H9 (cell line): Measurements from ENCODE around the gene PRCC. TPM values are rescaled to one million over a fixed set of nuclear protein-coding genes. Genes with fewer than 3 reads are reported as not detected.

Experiments
- DNase-seq: peaks from one replicate; pipeline ENCODE4 v3.0.0-alpha.2; 2017
- H2AFZ ChIP-seq: one replicate; pipeline ENCODE4 v1.6.1; 2013; ENCODE audit warnings: mild to moderate bottlenecking, low read length, control low read depth, moderate library complexity
- H2AK5ac ChIP-seq: 2 replicates; pipeline ENCODE4 v1.6.1; 2013; ENCODE audit warnings: low read length, control low read depth, mixed read lengths; ENCODE audit not compliant: insufficient read length
- H2BK120ac ChIP-seq: one replicate; pipeline ENCODE4 v1.6.1; 2013; ENCODE audit warnings: low read depth, mild to moderate bottlenecking, low read length, control low read depth, inconsistent platforms; ENCODE audit not compliant: poor library complexity, severe bottlenecking
- H2BK12ac ChIP-seq: 2 replicates; pipeline ENCODE4 v1.6.1; 2013; ENCODE audit warnings: low read length, control low read depth, mixed read lengths, low read depth; ENCODE audit not compliant: insufficient read length
- H2BK15ac ChIP-seq: 2 replicates; pipeline ENCODE4 v1.6.1; 2013; ENCODE audit warnings: low read depth, low read length, control low read depth
- H2BK20ac ChIP-seq: one replicate; pipeline ENCODE4 v1.6.1; 2013; ENCODE audit warnings: low read depth, mild to moderate bottlenecking, low read length, control low read depth, inconsistent platforms; ENCODE audit not compliant: poor library complexity, severe bottlenecking
- H2BK5ac ChIP-seq: 2 replicates; pipeline ENCODE4 v1.6.1; 2013; ENCODE audit warnings: low read length, control low read depth, mixed read lengths; ENCODE audit not compliant: insufficient read length
- H3K14ac ChIP-seq: 2 replicates; pipeline ENCODE4 v1.6.1; 2013; ENCODE audit warnings: low read length, control low read depth; ENCODE audit not compliant: insufficient read depth
- H3K18ac ChIP-seq: 2 replicates; pipeline ENCODE4 v1.6.1; 2013; ENCODE audit warnings: low read depth, mild to moderate bottlenecking, mixed read lengths, low read length, control low read depth; ENCODE audit not compliant: insufficient read length
- H3K23ac ChIP-seq: 2 replicates; pipeline ENCODE4 v1.6.1; 2013; ENCODE audit warnings: low read length, control low read depth, mixed read lengths, low read depth; ENCODE audit not compliant: insufficient read length
- H3K23me2 ChIP-seq: 2 replicates; pipeline ENCODE4 v1.6.1; 2013; ENCODE audit warnings: low read depth, mild to moderate bottlenecking, mixed read lengths, low read length, control low read depth; ENCODE audit not compliant: insufficient read length, poor library complexity, severe bottlenecking
- H3K27ac ChIP-seq: 2 replicates; pipeline ENCODE4 v1.5.1; 2013; ENCODE audit warnings: low read length, control low read depth, mixed read lengths, low read depth; ENCODE audit not compliant: insufficient read length
- H3K27me3 ChIP-seq: 2 replicates; pipeline ENCODE4 v1.6.1; 2013; ENCODE audit warnings: low read length, control low read depth, inconsistent platforms; ENCODE audit not compliant: insufficient read depth
- H3K4ac ChIP-seq: 2 replicates; pipeline ENCODE4 v1.6.1; 2013; ENCODE audit warnings: low read depth, mild to moderate bottlenecking, control low read depth, inconsistent platforms, low read length, moderate library complexity
- H3K4me1 ChIP-seq: 2 replicates; pipeline ENCODE4 v1.6.1; 2013; ENCODE audit warnings: low read length, control low read depth, inconsistent platforms; ENCODE audit not compliant: insufficient read depth
- H3K4me2 ChIP-seq: 2 replicates; pipeline ENCODE4 v1.6.1; 2013; ENCODE audit warnings: low read length, control low read depth, mixed read lengths; ENCODE audit not compliant: insufficient read length, insufficient read depth
- H3K56ac ChIP-seq: 2 replicates; pipeline ENCODE4 v1.6.1; 2013; ENCODE audit warnings: low read depth, mild to moderate bottlenecking, mixed read lengths, low read length, control low read depth; ENCODE audit not compliant: insufficient read length
- H3K79me1 ChIP-seq: 2 replicates; pipeline ENCODE4 v1.6.1; 2013; ENCODE audit warnings: low read depth, mild to moderate bottlenecking, moderate library complexity, low read length, control low read depth, inconsistent platforms; ENCODE audit not compliant: insufficient read depth, poor library complexity, severe bottlenecking
- H3K79me2 ChIP-seq: 2 replicates; pipeline ENCODE4 v1.6.1; 2013; ENCODE audit warnings: low read length, control low read depth, inconsistent platforms; ENCODE audit not compliant: insufficient read depth
- H3K9ac ChIP-seq: 2 replicates; pipeline ENCODE4 v1.6.1; 2013; ENCODE audit warnings: low read length, control low read depth, mixed read lengths; ENCODE audit not compliant: insufficient read length; ENCODE audit errors: extremely low read depth
- H3K9me3 ChIP-seq: one replicate; pipeline ENCODE4 v1.6.1; 2013; ENCODE audit warnings: low read depth, low read length, inconsistent platforms; ENCODE audit not compliant: control insufficient read depth
- H3T11ph ChIP-seq: one replicate; pipeline ENCODE4 v1.6.1; 2013; ENCODE audit warnings: mild to moderate bottlenecking, low read length, control low read depth, inconsistent platforms
- H4K20me1 ChIP-seq: one replicate; pipeline ENCODE4 v1.6.1; 2013; ENCODE audit not compliant: control insufficient read depth, insufficient read length, insufficient read depth
- H4K5ac ChIP-seq: 2 replicates; pipeline ENCODE4 v1.6.1; 2013; ENCODE audit warnings: low read depth, mild to moderate bottlenecking, mixed read lengths, low read length, control low read depth; ENCODE audit not compliant: insufficient read length
- H4K8ac ChIP-seq: replicated peaks from 2 replicates; pipeline ENCODE4 v1.6.1; 2013; ENCODE audit warnings: low read length, control low read depth, mixed read lengths, low read depth; ENCODE audit not compliant: insufficient read length
- H4K91ac ChIP-seq: 2 replicates; pipeline ENCODE4 v1.6.1; 2013; ENCODE audit warnings: low read depth, mild to moderate bottlenecking, moderate library complexity, mixed read lengths, low read length, control low read depth; ENCODE audit not compliant: insufficient read length
- H3K27ac Mint-ChIP-seq, 3 experiments: 2 replicates in 2 of 3; 3 replicates in 1 of 3; pipeline ENCODE4 v1.8.0; 2020 to 2021; ENCODE audit warnings: mixed read lengths in 3 of 3, mild to moderate bottlenecking in 1 of 3, moderate library complexity in 1 of 3
- H3K27me3 Mint-ChIP-seq: 2 replicates; pipeline ENCODE4 v1.8.0; 2021; ENCODE audit warnings: low read depth, mild to moderate bottlenecking, moderate library complexity, mixed read lengths
- H3K36me3 Mint-ChIP-seq, 3 experiments: 2 replicates in 2 of 3; 3 replicates in 1 of 3; pipeline ENCODE4 v1.8.0; 2020 to 2021; ENCODE audit warnings: low read depth in 3 of 3, mixed read lengths in 3 of 3; ENCODE audit not compliant: insufficient read depth in 1 of 3
- H3K4me1 Mint-ChIP-seq, 2 experiments: 2 replicates each; pipeline ENCODE4 v1.8.0; 2020; ENCODE audit warnings: mixed read lengths in 2 of 2
- H3K4me3 Mint-ChIP-seq, 2 experiments: 2 replicates in 1 of 2; 3 replicates in 1 of 2; pipeline ENCODE4 v1.8.0; 2020 to 2021; ENCODE audit warnings: mild to moderate bottlenecking in 2 of 2, mixed read lengths in 2 of 2, moderate library complexity in 1 of 2
- H3K9me3 Mint-ChIP-seq, 2 experiments: 2 replicates in 1 of 2; 3 replicates in 1 of 2; pipeline ENCODE4 v1.8.0; 2020; ENCODE audit warnings: mild to moderate bottlenecking in 2 of 2, mixed read lengths in 2 of 2, moderate library complexity in 1 of 2
- WGBS: extraction: QIAGEN DNeasy Blood & Tissue Kit; methylation state at CpG from one replicate; pipeline ENCODE4 v1.1.7; 2013; ENCODE audit warnings: missing lambda C conversion rate, low lambda C conversion rate, mixed read lengths; ENCODE audit not compliant: insufficient read length; ENCODE audit errors: extremely low coverage; 5-methylcytosine and 5-hydroxymethylcytosine counted together
- total RNA-seq: library from RNA; stranded (reverse); gene quantifications from 2 replicates; pipeline ENCODE4 v1.2.1, GENCODE V29; 2021
- TF ChIP-seq, protein P1 (sequence below): fragments of 200-600 bp; sonication (generic); conservative IDR thresholded peaks from 3 replicates; pipeline ENCODE4 v1.8.0; 2021; ENCODE audit warnings: antibody characterized with exemption, mild to moderate bottlenecking

The PRCC gene
- total RNA-seq, 1 experiment from 2014 or later, result 129 TPM

DNA sequence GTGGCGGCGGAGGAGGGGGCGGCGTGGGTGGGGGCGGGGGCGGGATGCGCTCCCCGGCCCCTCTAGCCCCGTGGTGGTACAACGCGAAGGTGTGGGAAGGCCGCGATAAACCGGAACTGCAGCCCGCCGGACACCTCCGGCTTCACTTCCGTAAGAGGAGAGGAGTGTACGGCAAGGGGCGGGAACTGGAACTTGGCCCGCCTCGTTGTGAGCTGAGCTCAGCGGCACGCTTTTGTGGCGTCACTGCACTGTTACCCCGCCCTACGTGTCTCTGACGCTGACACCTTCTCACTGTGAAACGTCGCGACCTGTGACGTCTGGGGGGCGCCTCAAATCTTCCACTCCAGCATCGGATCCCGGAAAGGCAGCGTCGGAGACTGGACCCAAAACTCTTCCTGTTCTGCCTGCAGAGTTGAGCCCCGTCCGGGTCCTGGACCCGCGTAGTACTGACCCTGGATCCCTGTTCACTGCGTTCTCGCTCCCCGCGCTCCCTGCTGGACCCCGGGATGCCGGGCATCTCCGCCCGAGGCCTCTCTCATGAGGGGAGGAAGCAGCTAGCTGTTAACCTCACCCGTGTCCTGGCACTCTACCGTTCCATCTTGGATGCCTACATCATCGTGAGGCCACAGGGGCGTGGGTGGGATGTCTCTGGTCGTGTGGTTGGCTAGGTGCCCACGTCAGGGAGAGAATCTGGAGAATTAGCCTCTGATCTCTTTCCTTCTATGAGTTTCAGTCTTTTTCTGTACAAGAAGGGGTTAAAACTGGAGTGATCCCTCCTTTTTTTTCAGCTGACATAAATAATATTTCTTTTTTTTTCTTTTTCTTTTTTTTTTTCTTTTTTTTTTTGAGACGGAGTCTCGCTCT, 38.5 kb upstream of the PRCC start, which contains the start of gene ISG20L2:
ISG20L2 (minus strand) TSS at position 168 of the 864 bp plus-strand sequence. CDS start 1,114 bp downstream, outside the sequence.
- Mint-ChIP-seq H3K27ac (peak within 1 kb of the TSS; percentile 93 to 99 (median 98)), H3K9me3 (no peaks in the 10 kb centered on the region), H3K4me3 (no peak within 1 kb of the TSS; a peak in 1 of 5 replicates), H3K27me3 (no peaks in the 10 kb centered on the region; the same call in 1 of the 2 replicates), H3K4me1 (peaks cover 10 to 14% of the 10 kb centered on the region in 2 experiments), H3K36me3 (peaks cover 10 to 21% (median 15%) of the 10 kb centered on the region in 3 experiments; a peak in 6 of 7 replicates)
- Histone ChIP-seq H2AFZ (no peak within 1 kb of the TSS), H3K56ac (no peak within 1 kb of the TSS), H2BK5ac (no peak within 1 kb of the TSS), H3K9me3 (no peaks in the 10 kb centered on the region), H3T11ph (no peak within 1 kb of the TSS), H3K23me2 (no peaks in the 10 kb centered on the region), H4K8ac (no peak within 1 kb of the TSS), H2BK20ac (no peak within 1 kb of the TSS), H3K4me2 (peak within 1 kb of the TSS; percentile 97), H3K27ac (no peak within 1 kb of the TSS), H3K18ac (peak within 1 kb of the TSS; percentile 56), H3K79me1 (peaks cover 13% of the 10 kb centered on the region), H3K4ac (no peak within 1 kb of the TSS), H4K91ac (no peak within 1 kb of the TSS), H3K14ac (peak within 1 kb of the TSS; percentile 88), H3K9ac (peak within 1 kb of the TSS; percentile 91), H3K27me3 (no peaks in the 10 kb centered on the region), H2AK5ac (no peak within 1 kb of the TSS), H2BK15ac (no peak within 1 kb of the TSS), H2BK120ac (no peak within 1 kb of the TSS), H4K5ac (peak within 1 kb of the TSS; percentile 34), H2BK12ac (no peak within 1 kb of the TSS), H3K79me2 (peaks cover 25% of the 10 kb centered on the region; the same call in 1 of the 2 replicates), H4K20me1 (peaks cover 3% of the 10 kb centered on the region), H3K23ac (no peak within 1 kb of the TSS), H3K4me1 (peaks cover 5% of the 10 kb centered on the region)
- peak; percentile 97 for DNase-seq
- TF ChIP-seq, protein P1, sequence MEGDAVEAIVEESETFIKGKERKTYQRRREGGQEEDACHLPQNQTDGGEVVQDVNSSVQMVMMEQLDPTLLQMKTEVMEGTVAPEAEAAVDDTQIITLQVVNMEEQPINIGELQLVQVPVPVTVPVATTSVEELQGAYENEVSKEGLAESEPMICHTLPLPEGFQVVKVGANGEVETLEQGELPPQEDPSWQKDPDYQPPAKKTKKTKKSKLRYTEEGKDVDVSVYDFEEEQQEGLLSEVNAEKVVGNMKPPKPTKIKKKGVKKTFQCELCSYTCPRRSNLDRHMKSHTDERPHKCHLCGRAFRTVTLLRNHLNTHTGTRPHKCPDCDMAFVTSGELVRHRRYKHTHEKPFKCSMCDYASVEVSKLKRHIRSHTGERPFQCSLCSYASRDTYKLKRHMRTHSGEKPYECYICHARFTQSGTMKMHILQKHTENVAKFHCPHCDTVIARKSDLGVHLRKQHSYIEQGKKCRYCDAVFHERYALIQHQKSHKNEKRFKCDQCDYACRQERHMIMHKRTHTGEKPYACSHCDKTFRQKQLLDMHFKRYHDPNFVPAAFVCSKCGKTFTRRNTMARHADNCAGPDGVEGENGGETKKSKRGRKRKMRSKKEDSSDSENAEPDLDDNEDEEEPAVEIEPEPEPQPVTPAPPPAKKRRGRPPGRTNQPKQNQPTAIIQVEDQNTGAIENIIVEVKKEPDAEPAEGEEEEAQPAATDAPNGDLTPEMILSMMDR, result no peak
- WGBS, result no CpG with 5 or more reads among the region's 57 CpGs
